Nephron progenitor cell (in vitro differentiated cells): Measurements from ENCODE around the gene RAB10.

Source experiments
- DNase-seq: peaks from one replicate; pipeline ENCODE4 v3.0.0; 2021
- H3K27ac Mint-ChIP-seq: 2 replicates; pipeline ENCODE4 v1.8.0; 2021; ENCODE audit warnings: mild to moderate bottlenecking, moderate library complexity, mixed read lengths
- H3K27me3 Mint-ChIP-seq: 2 replicates; pipeline ENCODE4 v1.8.0; 2021; ENCODE audit warnings: mild to moderate bottlenecking, low read depth, mixed read lengths; ENCODE audit not compliant: poor library complexity
- H3K36me3 Mint-ChIP-seq: 2 replicates; pipeline ENCODE4 v1.8.0; 2021; ENCODE audit warnings: low read depth, mixed read lengths
- H3K4me1 Mint-ChIP-seq: 2 replicates; pipeline ENCODE4 v1.8.0; 2021; ENCODE audit warnings: mixed read lengths
- H3K4me3 Mint-ChIP-seq: 2 replicates; pipeline ENCODE4 v1.8.0; 2021; ENCODE audit warnings: mild to moderate bottlenecking, moderate library complexity, mixed read lengths
- H3K9me3 Mint-ChIP-seq: 2 replicates; pipeline ENCODE4 v1.8.0; 2021; ENCODE audit warnings: mild to moderate bottlenecking, moderate library complexity, mixed read lengths
- CTCF ChIP-seq: fragments of 200-600 bp; sonication (generic); IDR thresholded peaks from 2 replicates; pipeline ENCODE4 v1.5.0; 2021; ENCODE audit warnings: antibody characterized with exemption

RAB10 gene

GRCh38 chr2:26002632-26003310 is 31.1 kb upstream of the RAB10 start:
- Mint-ChIP-seq H3K36me3 (no peaks in the 10 kb centered on the region), H3K4me3 (no peak overlapping the region), H3K27me3 (peaks cover 2% of the 10 kb centered on the region), H3K9me3 (no peaks in the 10 kb centered on the region), H3K27ac (no peak overlapping the region), H3K4me1 (peaks cover 12% of the 10 kb centered on the region)
- TF ChIP-seq CTCF, result no peak
- DNase-seq, result no peak

GRCh38 chr2:26008095-26008494 is 25.8 kb upstream of the RAB10 start:
- peaks cover 7% of the 10 kb centered on the region for H3K27me3 Mint-ChIP-seq
- no peak overlapping the region for H3K27ac Mint-ChIP-seq
- TF ChIP-seq CTCF, result no peak
- H3K4me3 Mint-ChIP-seq, result no peak overlapping the region
- no peaks in the 10 kb centered on the region for H3K36me3 Mint-ChIP-seq
- H3K9me3 Mint-ChIP-seq, result peaks cover 4% of the 10 kb centered on the region
- no peak for DNase-seq
- H3K4me1 Mint-ChIP-seq, result peaks cover 28% of the 10 kb centered on the region

- Mint-ChIP-seq H3K4me1 (peaks cover 28% of the 10 kb centered on the region), H3K36me3 (no peaks in the 10 kb centered on the region), H3K27me3 (peaks cover 7% of the 10 kb centered on the region), H3K27ac (no peak overlapping the region), H3K4me3 (no peak overlapping the region), H3K9me3 (peaks cover 4% of the 10 kb centered on the region)
- TF ChIP-seq CTCF, result no peak
- DNase-seq, result no peak
Observed at GRCh38 chr2:26008851-26009566, 24.9 kb upstream of the RAB10 start.

- DNase-seq, result no peak
- Mint-ChIP-seq H3K27ac (no peak overlapping the region), H3K4me3 (no peak overlapping the region), H3K4me1 (peaks cover 28% of the 10 kb centered on the region), H3K27me3 (peaks cover 7% of the 10 kb centered on the region), H3K36me3 (no peaks in the 10 kb centered on the region), H3K9me3 (peaks cover 4% of the 10 kb centered on the region)
- no peak for TF ChIP-seq CTCF
Observed at GRCh38 chr2:26009567-26009963, 24.3 kb upstream of the RAB10 start.

- Mint-ChIP-seq H3K27me3 (peaks cover 7% of the 10 kb centered on the region), H3K27ac (peak overlapping the region; percentile 78), H3K9me3 (peaks cover 4% of the 10 kb centered on the region)
Observed at GRCh38 chr2:26010943-26011342, 22.9 kb upstream of the RAB10 start.

More at GRCh38 chr2:26010943-26011342, 22.9 kb upstream of the RAB10 start:
- Mint-ChIP-seq H3K36me3 (no peaks in the 10 kb centered on the region), H3K4me1 (peaks cover 23% of the 10 kb centered on the region), H3K4me3 (no peak overlapping the region)
- TF ChIP-seq CTCF, result no peak
- DNase-seq, result no peak
